NT2/D1 (cell line): ENCODE results near the gene HOXA10.

Experiments
- DNase-seq: peaks from one replicate; pipeline ENCODE4 v3.0.0-alpha.2; 2011; ENCODE audit warnings: low read depth, low spot score
- H3K27me3 ChIP-seq: 2 replicates; pipeline ENCODE4 v1.6.0; 2011; ENCODE audit warnings: mild to moderate bottlenecking; ENCODE audit not compliant: insufficient read length, insufficient read depth
- H3K36me3 ChIP-seq: 2 replicates; pipeline ENCODE4 v1.6.1; 2011; ENCODE audit warnings: mild to moderate bottlenecking, low read length, mixed read lengths; ENCODE audit not compliant: insufficient read depth, insufficient read length
- H3K4me1 ChIP-seq: 2 replicates; pipeline ENCODE4 v1.5.1; 2011; ENCODE audit not compliant: insufficient read depth, insufficient read length
- H3K4me3 ChIP-seq: 2 replicates; pipeline ENCODE4 v1.5.1; 2011; ENCODE audit warnings: low read depth; ENCODE audit not compliant: insufficient read length
- H3K9ac ChIP-seq: 2 replicates; pipeline ENCODE4 v1.6.0; 2011; ENCODE audit warnings: low read depth; ENCODE audit not compliant: insufficient read length
- H3K9me3 ChIP-seq: 2 replicates; pipeline ENCODE4 v1.5.1; 2011; ENCODE audit warnings: mild to moderate bottlenecking, low read length; ENCODE audit not compliant: insufficient read depth
- SUZ12 ChIP-seq: IDR thresholded peaks from 2 replicates; pipeline ENCODE4 v1.6.1; 2011; ENCODE audit not compliant: insufficient read length, insufficient read depth; ENCODE audit errors: extremely low read depth
- YY1 ChIP-seq: IDR thresholded peaks from 2 replicates; pipeline ENCODE4 v1.6.1; 2011; ENCODE audit not compliant: insufficient read length, insufficient read depth
- ZNF274 ChIP-seq: IDR thresholded peaks from 2 replicates; pipeline ENCODE4 v1.6.1; 2011; ENCODE audit warnings: mild to moderate bottlenecking, low read depth, low read length

The HOXA10 gene

DNA sequence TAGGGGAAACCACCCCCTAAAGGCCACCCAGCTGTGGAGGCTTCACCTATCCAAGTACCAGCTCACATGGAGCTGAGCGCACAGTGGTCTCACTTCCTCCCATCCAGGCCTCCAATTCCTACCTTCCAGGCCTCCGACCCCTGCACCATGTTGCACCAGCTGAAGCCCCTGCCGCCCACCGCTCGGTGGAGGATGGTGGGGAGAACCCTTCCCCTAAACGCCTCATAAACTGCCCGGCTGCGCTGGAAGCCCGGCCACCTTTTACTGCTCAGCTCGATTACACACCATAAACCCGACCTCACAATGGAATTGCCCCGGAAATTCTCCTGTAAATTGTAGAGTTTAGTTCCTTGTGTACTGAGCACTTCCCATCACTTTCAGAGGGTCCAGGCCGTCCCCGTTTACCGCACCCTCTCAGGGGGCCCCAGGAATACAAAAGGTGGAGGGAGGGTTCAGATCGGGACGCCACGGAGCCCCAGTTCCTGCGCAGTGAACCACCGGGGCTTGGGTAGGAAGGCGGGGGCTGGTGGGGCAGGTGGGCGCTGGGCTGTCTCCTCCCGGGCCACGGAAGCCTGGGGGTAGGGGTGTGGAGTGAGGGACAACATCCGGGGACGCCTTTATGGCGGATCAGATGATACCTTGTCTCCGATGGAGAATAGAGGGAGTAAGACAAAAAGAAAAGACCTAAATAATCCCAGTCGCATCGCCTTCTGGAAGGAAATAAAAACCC lies 16.3 kb downstream of the HOXA10 start:
- Histone ChIP-seq H3K9me3 (peaks cover 10% of the 10 kb centered on the region), H3K4me1 (peaks cover 3% of the 10 kb centered on the region), H3K27me3 (peaks cover 100% of the 10 kb centered on the region), H3K36me3 (no peaks in the 10 kb centered on the region), H3K9ac (no peak overlapping the region), H3K4me3 (no peak overlapping the region)
- no peak for DNase-seq
- TF ChIP-seq ZNF274, result no peak
- TF ChIP-seq SUZ12, result no peak
- TF ChIP-seq YY1, result no peak

DNA sequence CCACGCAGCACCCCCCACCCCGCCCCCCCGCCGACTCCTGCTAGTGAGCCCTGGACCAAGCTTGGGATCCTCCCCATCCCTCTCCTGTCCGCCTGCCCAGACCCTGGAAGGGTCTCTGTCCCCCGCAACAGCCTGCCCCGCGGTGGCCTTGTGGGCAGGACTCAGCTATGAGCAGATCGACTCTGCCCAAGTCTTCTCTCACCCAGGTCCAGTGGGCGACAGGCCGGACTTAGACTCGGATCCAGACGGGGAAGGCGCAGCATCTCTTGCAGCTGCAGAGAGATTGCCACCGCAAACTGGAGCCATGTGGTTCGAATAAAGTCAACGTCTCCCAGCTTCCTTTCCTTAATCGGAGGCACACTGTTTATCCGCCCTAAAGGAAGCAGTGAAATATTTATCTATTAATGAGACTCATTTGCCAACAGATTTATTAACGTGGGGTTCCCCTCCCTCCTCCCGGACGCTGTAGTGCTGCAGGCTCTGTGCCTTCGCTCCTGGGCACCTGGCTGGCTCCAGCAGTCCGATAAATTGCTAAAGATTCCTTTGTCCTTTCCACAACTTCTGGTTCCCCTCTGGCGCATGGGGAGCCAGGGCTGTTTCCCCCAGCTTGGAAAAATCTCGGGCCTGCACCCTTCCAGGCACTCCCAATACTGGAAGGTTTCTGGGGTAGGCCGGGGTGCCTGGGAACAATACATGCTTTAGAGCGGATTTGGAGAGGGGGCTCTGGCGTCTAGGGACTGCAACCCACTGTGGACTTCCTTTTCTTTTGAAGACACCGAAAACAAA lies 17.0 kb downstream of the HOXA10 start:
- TF ChIP-seq YY1 (no peak), SUZ12 (no peak), ZNF274 (no peak)
- Histone ChIP-seq H3K27me3 (peaks cover 100% of the 10 kb centered on the region), H3K9me3 (peaks cover 10% of the 10 kb centered on the region), H3K4me3 (no peak overlapping the region), H3K36me3 (no peaks in the 10 kb centered on the region), H3K9ac (no peak overlapping the region), H3K4me1 (peaks cover 3% of the 10 kb centered on the region)
- no peak for DNase-seq

DNA sequence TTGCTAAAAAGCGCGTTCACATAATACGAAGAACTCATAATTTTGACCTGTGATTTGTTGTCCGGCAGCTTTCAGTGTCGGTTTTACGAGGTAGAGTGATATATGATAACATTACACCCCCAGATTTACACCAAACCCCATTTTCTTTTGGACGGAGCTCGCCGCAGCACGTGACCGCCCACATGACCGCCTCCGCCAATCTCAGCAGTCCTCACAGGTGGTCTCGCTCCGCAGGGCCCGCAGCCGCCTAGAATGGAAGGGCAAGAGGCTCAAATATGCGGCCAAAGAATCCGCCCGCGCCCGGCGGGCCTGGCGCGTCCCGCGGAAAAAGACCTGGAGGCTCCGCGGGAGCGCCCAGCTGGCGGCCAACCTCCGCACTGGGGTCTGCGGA lies 17.6 kb downstream of the HOXA10 start, which contains the start of gene HOXA7:
Gene HOXA7 (minus strand): TSS at position 168 of the 391 bp plus-strand sequence. CDS start 130 bp downstream, at position 38.
- peaks cover 100% of the 10 kb centered on the region for H3K27me3 ChIP-seq
- TF ChIP-seq ZNF274, result no peak
- TF ChIP-seq SUZ12, result no peak
- TF ChIP-seq YY1, result no peak
- H3K4me1 ChIP-seq, result peaks cover 3% of the 10 kb centered on the region
- DNase-seq, result peak; percentile 56
- H3K4me3 ChIP-seq, result peak within 1 kb of the TSS; percentile 47
- peak within 1 kb of the TSS; percentile 47 for H3K9ac ChIP-seq
- peaks cover 10% of the 10 kb centered on the region for H3K9me3 ChIP-seq
- no peaks in the 10 kb centered on the region for H3K36me3 ChIP-seq

DNA sequence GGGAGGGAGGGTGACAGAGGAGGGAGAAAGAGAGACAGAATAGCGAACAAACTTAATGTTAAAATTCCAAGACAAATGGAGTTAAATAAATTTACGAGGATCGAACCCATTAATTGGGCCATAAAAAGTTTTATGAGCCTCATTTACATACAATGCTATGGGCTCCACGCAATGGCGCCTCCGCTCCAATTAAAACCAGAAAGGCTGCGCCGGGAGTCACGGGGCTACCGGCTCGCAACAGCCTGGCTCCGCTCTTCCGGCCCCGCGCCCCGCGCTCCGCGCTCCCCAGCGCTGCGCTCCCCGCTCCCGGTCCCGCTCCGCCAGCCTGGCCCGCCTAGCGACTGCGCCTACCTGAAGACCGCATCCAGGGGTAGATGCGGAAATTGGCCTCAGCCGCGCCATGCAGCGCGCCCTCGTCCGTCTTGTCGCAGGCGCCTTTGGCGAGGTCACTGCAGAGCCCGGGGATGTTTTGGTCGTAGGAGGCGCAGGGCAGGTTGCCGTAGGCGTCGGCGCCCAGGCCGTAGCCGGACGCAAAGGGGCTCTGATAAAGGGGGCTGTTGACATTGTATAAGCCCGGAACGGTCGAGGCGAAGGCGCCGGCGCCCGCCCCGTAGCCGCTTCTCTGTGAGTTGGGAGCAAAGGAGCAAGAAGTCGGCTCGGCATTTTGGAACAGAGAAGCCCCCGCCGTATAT lies 18.2 kb downstream of the HOXA10 start:
- Histone ChIP-seq H3K27me3 (peaks cover 100% of the 10 kb centered on the region), H3K9ac (peak overlapping the region; percentile 47), H3K36me3 (no peaks in the 10 kb centered on the region), H3K4me3 (peak overlapping the region; percentile 47), H3K9me3 (peaks cover 10% of the 10 kb centered on the region), H3K4me1 (peaks cover 6% of the 10 kb centered on the region)
- TF ChIP-seq ZNF274 (no peak), YY1 (no peak), SUZ12 (no peak)
- no peak for DNase-seq

DNA sequence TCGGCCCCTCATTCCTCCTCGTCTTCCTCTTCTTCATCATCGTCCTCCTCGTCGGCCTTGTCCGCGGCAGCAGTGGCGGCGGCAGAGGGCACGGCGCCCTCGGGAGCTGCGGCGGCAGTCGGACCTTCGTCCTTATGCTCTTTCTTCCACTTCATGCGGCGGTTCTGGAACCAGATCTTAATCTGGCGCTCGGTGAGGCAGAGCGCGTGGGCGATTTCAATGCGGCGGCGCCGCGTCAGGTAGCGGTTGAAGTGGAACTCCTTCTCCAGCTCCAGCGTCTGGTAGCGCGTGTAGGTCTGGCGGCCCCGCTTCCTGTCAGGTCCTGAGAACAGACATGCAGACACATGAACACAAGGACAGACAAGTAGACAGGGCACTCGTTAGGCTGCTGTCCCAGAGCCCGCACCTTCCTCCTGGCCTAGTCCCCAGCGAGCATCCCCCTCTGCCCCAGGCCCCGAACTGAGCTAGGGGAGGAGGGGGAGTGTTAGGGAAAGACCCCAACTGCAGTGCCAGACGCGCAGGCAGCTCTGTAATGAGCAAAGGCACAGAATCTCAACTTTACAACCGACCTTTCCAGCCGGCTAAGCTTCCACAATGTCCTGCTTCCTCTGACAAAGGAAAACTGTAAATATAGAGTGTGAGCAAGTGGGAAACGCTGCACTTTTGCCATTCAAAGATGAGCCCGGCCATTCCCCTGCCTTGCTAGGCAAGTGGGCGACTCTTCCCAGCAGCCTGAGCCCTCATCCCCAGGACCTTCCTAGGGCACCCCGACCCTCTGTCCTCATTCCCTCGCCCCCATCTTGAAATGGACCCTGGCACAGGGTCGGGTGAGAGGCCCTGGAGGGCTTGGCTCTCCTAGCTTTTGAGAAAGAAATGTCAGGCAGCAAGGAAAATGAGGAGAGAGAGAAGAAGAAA lies 19.0 kb downstream of the HOXA10 start:
- Histone ChIP-seq H3K9ac (no peak overlapping the region), H3K4me3 (no peak overlapping the region), H3K36me3 (no peaks in the 10 kb centered on the region), H3K4me1 (peaks cover 3% of the 10 kb centered on the region), H3K27me3 (peaks cover 100% of the 10 kb centered on the region), H3K9me3 (peaks cover 10% of the 10 kb centered on the region)
- no peak for DNase-seq
- no peak for TF ChIP-seq YY1
- TF ChIP-seq ZNF274, result no peak
- no peak for TF ChIP-seq SUZ12

DNA sequence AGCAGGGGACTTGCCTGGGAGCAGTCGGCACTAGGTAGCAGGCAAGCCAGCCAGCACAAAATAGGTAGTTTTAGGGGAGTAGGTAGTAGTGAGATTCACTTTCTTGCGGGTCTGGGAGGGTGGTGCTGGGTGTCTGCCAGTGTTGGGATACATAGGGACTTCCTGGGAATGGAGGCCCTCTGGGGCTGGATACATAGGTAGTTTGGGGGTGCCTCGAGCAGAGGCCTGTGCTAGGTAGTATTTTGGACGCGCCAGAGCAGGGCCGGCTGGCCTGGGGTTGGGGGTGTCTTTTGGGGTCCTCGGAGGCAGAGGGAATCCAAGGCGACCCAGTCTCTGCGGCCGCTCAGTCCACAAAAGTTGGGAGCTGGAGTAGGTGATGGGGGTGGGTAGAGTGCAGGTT lies 19.8 kb downstream of the HOXA10 start:
- H3K27me3 ChIP-seq, result peaks cover 100% of the 10 kb centered on the region
- H3K4me3 ChIP-seq, result no peak overlapping the region
- peaks cover 10% of the 10 kb centered on the region for H3K9me3 ChIP-seq
- H3K4me1 ChIP-seq, result peaks cover 3% of the 10 kb centered on the region
- no peak for DNase-seq
- no peak overlapping the region for H3K9ac ChIP-seq
- no peaks in the 10 kb centered on the region for H3K36me3 ChIP-seq
- no peak for TF ChIP-seq ZNF274
- no peak for TF ChIP-seq SUZ12
- no peak for TF ChIP-seq YY1

DNA sequence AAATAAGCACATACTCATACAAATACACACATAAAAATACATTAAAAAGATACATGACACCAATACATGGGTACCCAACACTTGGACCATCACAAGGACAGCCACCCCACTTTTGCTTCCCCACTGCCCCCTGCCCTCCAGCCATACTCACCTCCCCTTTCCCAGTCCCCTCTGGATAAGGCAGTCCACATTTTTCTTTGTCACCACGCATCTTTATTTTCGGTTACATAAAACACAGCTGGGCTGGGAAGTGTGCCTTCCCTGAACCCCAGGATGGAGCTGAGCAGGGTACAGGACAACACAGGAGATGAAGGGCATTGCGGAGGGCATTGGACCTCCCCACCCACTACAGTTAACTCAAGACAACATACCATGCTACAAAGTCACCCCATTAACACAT lies 20.6 kb downstream of the HOXA10 start:
- no peak overlapping the region for H3K4me3 ChIP-seq
- H3K4me1 ChIP-seq, result peaks cover 3% of the 10 kb centered on the region
- no peak overlapping the region for H3K9ac ChIP-seq
- peaks cover 100% of the 10 kb centered on the region for H3K27me3 ChIP-seq
- TF ChIP-seq ZNF274, result no peak
- no peak for TF ChIP-seq SUZ12
- no peak for TF ChIP-seq YY1
- DNase-seq, result no peak
- H3K36me3 ChIP-seq, result no peaks in the 10 kb centered on the region
- peaks cover 10% of the 10 kb centered on the region for H3K9me3 ChIP-seq
